SK-N-SH (cell line): ENCODE measurements around the gene UBE2N. TPM values are rescaled to one million over a fixed set of nuclear protein-coding genes. Genes with fewer than 3 reads are reported as not detected.

ENCODE experiments used
- CTCF ChIA-PET: fragments of 300-600, 350-600 bp; formaldehyde crosslinking; extraction: SDS; loops from one replicate; lab custom pipeline; 2021; lab: Yijun Ruan, JAX
- POLR2A ChIA-PET: fragments of 350-600 bp; sonication (Branson Sonifier 250); formaldehyde crosslinking; extraction: SDS; loops from one replicate; lab custom pipeline; 2020; ENCODE audit warnings: antibody characterized with exemption, inconsistent platforms; lab: Yijun Ruan, JAX
- DNase-seq: peaks from one replicate; pipeline ENCODE4 v3.0.0; 2012
- H2AFZ ChIP-seq: fragments of 200-600 bp; sonication (generic); 2 replicates; pipeline ENCODE4 v1.8.1; 2016; ENCODE audit warnings: antibody characterized with exemption, mild to moderate bottlenecking, low read depth
- H3F3A ChIP-seq: fragments of 200-600 bp; sonication (generic); replicated peaks from 2 replicates; pipeline ENCODE3; 2016; ENCODE audit warnings: antibody characterized with exemption, mild to moderate bottlenecking; ENCODE audit not compliant: insufficient read depth
- H3K27ac ChIP-seq, 2 experiments: fragments of 200-500 bp in 1 of 2; fragments of 200-600 bp in 1 of 2; sonication (Bioruptor generic) in 1 of 2; sonication (generic), shearing (Covaris generic) in 1 of 2; 2 replicates each; pipeline versions ENCODE4 v1.5.1 to v1.6.1; 2014 to 2016; ENCODE audit warnings: low read depth in 2 of 2, inconsistent platforms in 1 of 2, low read length in 1 of 2, mild to moderate bottlenecking in 1 of 2, mixed read lengths in 1 of 2
- H3K27me3 ChIP-seq: fragments of 200-600 bp; sonication (generic), shearing (Covaris generic); 2 replicates; pipeline ENCODE4 v1.6.1; 2016; ENCODE audit warnings: mixed run types; ENCODE audit not compliant: insufficient read depth
- H3K36me3 ChIP-seq, 2 experiments: fragments of 200-500 bp in 1 of 2; fragments of 200-600 bp in 1 of 2; sonication (Bioruptor generic) in 1 of 2; sonication (generic) in 1 of 2; replicated peaks in 1 of 2; 2 replicates each; pipeline versions ENCODE3 to v1.5.1; 2014 to 2016; ENCODE audit warnings: low read length in 1 of 2, mild to moderate bottlenecking in 1 of 2; ENCODE audit not compliant: insufficient read depth in 2 of 2, control insufficient read depth in 1 of 2
- H3K4me1 ChIP-seq, 2 experiments: fragments of 200-500 bp in 1 of 2; fragments of 200-600 bp in 1 of 2; sonication (Bioruptor generic) in 1 of 2; sonication (generic), shearing (Covaris generic) in 1 of 2; 2 replicates each; pipeline versions ENCODE4 v1.5.1 to v1.6.1; 2014 to 2016; ENCODE audit warnings: low read depth in 1 of 2, low read length in 1 of 2, mixed run types in 1 of 2; ENCODE audit not compliant: insufficient read depth in 2 of 2, control insufficient read depth in 1 of 2
- H3K4me2 ChIP-seq: fragments of 200-600 bp; sonication (generic), shearing (Covaris generic); 2 replicates; pipeline ENCODE4 v1.6.1; 2017; ENCODE audit warnings: mixed run types
- H3K4me3 ChIP-seq, 2 experiments: fragments of 200-500 bp in 1 of 2; fragments of 200-600 bp in 1 of 2; sonication (Bioruptor generic) in 1 of 2; sonication (generic), shearing (Covaris generic) in 1 of 2; 2 replicates each; pipeline versions ENCODE4 v1.5.1 to v1.8.1; 2014 to 2016; ENCODE audit warnings: low read depth in 2 of 2, inconsistent platforms in 1 of 2, low read length in 1 of 2, mild to moderate bottlenecking in 1 of 2, mixed read lengths in 1 of 2, moderate library complexity in 1 of 2
- H3K79me2 ChIP-seq: fragments of 200-600 bp; sonication (generic); 2 replicates; pipeline ENCODE4 v1.8.1; 2017; ENCODE audit warnings: mild to moderate bottlenecking; ENCODE audit not compliant: insufficient read depth
- H3K9ac ChIP-seq: fragments of 200-600 bp; sonication (generic); 2 replicates; pipeline ENCODE4 v1.6.1; 2017; ENCODE audit warnings: mixed run types
- H3K9me2 ChIP-seq: fragments of 200-600 bp; sonication (generic); 2 replicates; pipeline ENCODE4 v1.6.1; 2017; ENCODE audit warnings: mixed run types
- H3K9me3 ChIP-seq: fragments of 200-600 bp; sonication (generic); 2 replicates; pipeline ENCODE4 v1.6.1; 2017; ENCODE audit warnings: mixed run types, mild to moderate bottlenecking, moderate library complexity
- H4K20me1 ChIP-seq: fragments of 200-600 bp; sonication (generic); 2 replicates; pipeline ENCODE4 v1.6.1; 2017; ENCODE audit warnings: mild to moderate bottlenecking, mixed run types; ENCODE audit not compliant: insufficient read depth
- ELF1 ChIP-seq: IDR thresholded peaks from 2 replicates; pipeline ENCODE4 v1.4.0; 2012
- FOSL2 ChIP-seq: IDR thresholded peaks from 2 replicates; pipeline ENCODE4 v1.4.0; 2012; ENCODE audit warnings: low read depth, mild to moderate bottlenecking, moderate library complexity, borderline replicate concordance
- FOXM1 ChIP-seq: IDR thresholded peaks from 2 replicates; pipeline ENCODE4 v1.4.0; 2012; ENCODE audit warnings: low read depth, mild to moderate bottlenecking
- GATA2 ChIP-seq: sonication (generic); formaldehyde crosslinking; IDR thresholded peaks from 2 replicates; pipeline ENCODE4 v1.5.0; 2020; ENCODE audit warnings: mild to moderate bottlenecking, missing genetic modification reagents
- JUND ChIP-seq: IDR thresholded peaks from 2 replicates; pipeline ENCODE4 v1.4.0; 2012
- MAX ChIP-seq: IDR thresholded peaks from 2 replicates; pipeline ENCODE4 v1.4.0; 2012; ENCODE audit warnings: low read depth
- MXI1 ChIP-seq: IDR thresholded peaks from 2 replicates; pipeline ENCODE4 v1.6.1; 2012; ENCODE audit warnings: mild to moderate bottlenecking, low read depth, low read length, improper control_type of control experiment
- NFIC ChIP-seq: IDR thresholded peaks from 2 replicates; pipeline ENCODE4 v1.4.0; 2012; ENCODE audit warnings: borderline replicate concordance
- POLR2AphosphoS5 ChIP-seq: IDR thresholded peaks from 2 replicates; pipeline ENCODE4 v1.6.1; 2012; ENCODE audit warnings: low read depth, low read length
- RCOR1 ChIP-seq: fragments of 150-350 bp; IDR thresholded peaks from 2 replicates; pipeline ENCODE4 v1.6.1; 2017; ENCODE audit warnings: antibody characterized with exemption, low read length
- RFX5 ChIP-seq: IDR thresholded peaks from 2 replicates; pipeline ENCODE4 v1.6.1; 2012; ENCODE audit warnings: mild to moderate bottlenecking, improper control_type of control experiment, low read length
- SMC3 ChIP-seq: IDR thresholded peaks from 2 replicates; pipeline ENCODE4 v1.6.1; 2012; ENCODE audit warnings: low read depth, low read length, improper control_type of control experiment
- TEAD4 ChIP-seq: IDR thresholded peaks from 2 replicates; pipeline ENCODE4 v1.4.0; 2012; ENCODE audit warnings: mild to moderate bottlenecking, borderline replicate concordance; ENCODE audit not compliant: insufficient read depth
- USF2 ChIP-seq: fragments of 150-350 bp; IDR thresholded peaks from 2 replicates; pipeline ENCODE4 v1.6.1; 2017; ENCODE audit warnings: antibody characterized with exemption, low read length, low read depth, borderline replicate concordance
- ZBTB33 ChIP-seq: IDR thresholded peaks from 2 replicates; pipeline ENCODE4 v1.4.0; 2012; ENCODE audit warnings: low read depth, borderline replicate concordance
- WGBS: methylation state at CpG from one replicate; pipeline ENCODE4 v1.1.6; 2017; ENCODE audit warnings: low lambda C conversion rate; 5-methylcytosine and 5-hydroxymethylcytosine counted together
- polyA plus RNA-seq, 3 experiments: library from polyadenylated mRNA; depleted of rRNA; stranded (reverse); fragments of >200 nt; gene quantifications; 2 replicates each; pipeline ENCODE4 v1.2.3, GENCODE V29; 2012

The UBE2N gene
- polyA plus RNA-seq, 1 of the 3 experiments (the other 2 are of a cell fraction) = 102 TPM

DNA sequence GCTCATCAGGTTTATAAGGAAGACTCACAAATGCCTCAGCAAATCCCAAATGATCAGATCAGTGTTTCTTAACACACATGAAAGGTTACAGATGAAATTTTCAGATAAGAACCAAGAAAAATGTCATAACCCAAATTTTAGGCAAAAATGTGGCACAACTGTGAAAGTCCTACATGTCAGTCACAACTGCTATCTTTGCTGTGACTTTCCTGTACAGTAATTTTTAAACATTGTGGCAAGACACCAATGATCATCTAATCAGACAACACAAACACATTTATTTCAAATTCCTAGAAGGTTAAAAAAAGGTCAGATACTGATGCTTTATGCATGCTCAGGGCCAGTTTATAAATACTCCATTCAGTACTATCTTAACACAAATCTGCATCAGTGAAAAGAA, 32.9 kb downstream of the UBE2N start:
- H3K9me3 ChIP-seq = no peaks in the 10 kb centered on the region
- H3K9ac ChIP-seq = no peak overlapping the region
- POLR2A ChIA-PET = no interaction called here
- H3F3A ChIP-seq = peaks cover 67% of the 10 kb centered on the region
- H3K79me2 ChIP-seq = peaks cover 50% of the 10 kb centered on the region
- H3K4me1 ChIP-seq = peaks cover 2 to 24% of the 10 kb centered on the region in 2 experiments; a peak in 3 of 4 replicates
- no peaks in the 10 kb centered on the region for H3K9me2 ChIP-seq
- H3K27ac ChIP-seq = peak overlapping the region; percentile 51 to 58
- H4K20me1 ChIP-seq = peaks cover 35% of the 10 kb centered on the region
- peak; percentile 23; the same call in 1 of the 2 replicates for TF ChIP-seq POLR2AphosphoS5
- no peak for TF ChIP-seq TEAD4
- TF ChIP-seq, all 33 proteins: peak for 1
- no peak for DNase-seq
- CTCF ChIA-PET = interaction anchor here (1.1 to 4.2 kb wide), 4 partner anchors 11 to 693 kb away, joined by 4 to 31 read pairs (median 10); no protein-coding TSS in a partner anchor
- no peaks in the 10 kb centered on the region for H3K27me3 ChIP-seq
- peaks cover 51 to 52% of the 10 kb centered on the region in 2 experiments for H3K36me3 ChIP-seq
- peak overlapping the region; percentile 8; the same call in 1 of the 2 replicates for H3K4me2 ChIP-seq
- no peak overlapping the region for H3K4me3 ChIP-seq
- H2AFZ ChIP-seq = no peak overlapping the region

DNA sequence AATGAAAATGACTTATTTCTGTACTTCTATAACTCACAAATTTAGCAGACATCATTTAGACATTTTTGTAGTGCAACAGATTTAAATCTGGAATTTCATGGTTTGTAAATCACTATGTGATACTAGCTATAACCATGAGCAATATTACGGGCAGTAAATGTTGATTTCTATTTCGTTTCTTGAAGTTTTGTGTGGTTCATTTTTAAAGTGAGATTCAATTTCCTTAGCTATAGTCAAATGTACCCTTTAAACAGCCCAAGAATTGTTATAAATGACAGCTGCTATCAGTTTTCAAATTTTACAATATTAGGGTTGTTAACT, 33.8 kb downstream of the UBE2N start:
- H3K36me3 ChIP-seq = peaks cover 55 to 60% of the 10 kb centered on the region in 2 experiments
- H3K9me3 ChIP-seq = no peaks in the 10 kb centered on the region
- H3K79me2 ChIP-seq = peaks cover 44% of the 10 kb centered on the region
- H3K9me2 ChIP-seq = no peaks in the 10 kb centered on the region
- H3K27ac ChIP-seq = peak overlapping the region; percentile 15 to 51; a peak in 3 of 4 replicates
- H3K4me1 ChIP-seq = peaks cover 2 to 24% of the 10 kb centered on the region in 2 experiments; a peak in 3 of 4 replicates
- H2AFZ ChIP-seq = no peak overlapping the region
- peaks cover 29% of the 10 kb centered on the region for H4K20me1 ChIP-seq
- no peak overlapping the region for H3K4me2 ChIP-seq
- no peaks in the 10 kb centered on the region for H3K27me3 ChIP-seq
- H3K4me3 ChIP-seq = no peak overlapping the region
- TF ChIP-seq GATA2 (CRISPR knock-in tag) (no peak), FOSL2 (no peak), NFIC (no peak), TEAD4 (no peak), FOXM1 (no peak), MXI1 (no peak), RFX5 (no peak), ELF1 (no peak), SMC3 (no peak)
- ChIA-PET POLR2A (no interaction called here), CTCF (interaction anchor here (1.1 to 4.2 kb wide), 4 partner anchors 11 to 694 kb away, joined by 4 to 31 read pairs (median 10); no protein-coding TSS in a partner anchor)
- 88% methylated on average over 2 of the region's 2 CpGs for WGBS
- H3F3A ChIP-seq = peaks cover 76% of the 10 kb centered on the region
- no peak for DNase-seq
- H3K9ac ChIP-seq = no peak overlapping the region

DNA sequence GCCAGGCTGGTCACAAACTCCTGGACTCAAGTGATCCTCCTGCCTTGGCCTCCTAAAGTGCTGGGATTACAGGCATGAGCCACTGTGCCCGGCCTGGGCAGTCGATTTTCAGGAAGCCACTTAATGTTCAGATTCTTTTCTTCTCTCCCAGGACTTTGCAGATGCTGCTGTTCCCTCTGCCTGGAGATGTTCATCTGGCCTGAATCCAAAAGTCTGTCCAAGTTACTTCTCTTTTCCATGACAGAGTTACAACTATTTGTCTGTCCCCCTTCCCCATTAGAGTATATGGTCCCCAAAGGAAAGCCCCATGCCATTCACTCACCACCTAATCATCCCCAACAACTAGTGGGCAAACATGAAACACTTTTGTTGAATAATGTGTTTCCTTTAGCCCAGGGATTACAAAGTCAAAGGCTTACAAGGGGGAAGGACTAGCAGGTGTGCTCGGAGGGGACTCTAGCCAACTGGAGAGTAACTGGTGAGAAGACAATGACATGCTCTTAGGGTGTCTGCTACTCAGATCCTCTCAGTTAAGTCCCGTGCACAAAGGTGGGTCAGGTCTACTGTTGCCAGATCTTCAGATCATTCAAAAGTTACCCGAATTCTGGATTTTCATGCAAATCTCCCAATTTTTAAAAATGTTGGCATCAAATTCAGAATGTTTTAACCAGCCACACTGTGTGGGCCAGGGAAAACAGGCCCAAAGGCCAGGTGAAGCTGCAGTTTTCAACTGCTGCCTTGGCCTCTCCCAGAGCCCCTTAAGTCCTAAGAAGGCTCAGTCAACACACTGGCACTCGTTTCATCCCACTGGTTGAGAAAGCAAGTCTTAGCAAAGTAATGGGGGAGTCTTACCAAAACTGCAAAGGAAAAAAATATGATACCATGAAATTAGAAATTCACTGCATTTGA, 34.4 kb downstream of the UBE2N start:
- H3K9ac ChIP-seq = no peak overlapping the region
- POLR2A ChIA-PET = no interaction called here
- 94% methylated on average over 6 of the region's 6 CpGs for WGBS
- H3K79me2 ChIP-seq = peaks cover 42% of the 10 kb centered on the region
- no peak overlapping the region for H2AFZ ChIP-seq
- H3K36me3 ChIP-seq = peaks cover 61 to 66% of the 10 kb centered on the region in 2 experiments
- H3K4me3 ChIP-seq = no peak overlapping the region
- H3K4me1 ChIP-seq = peaks cover 2 to 24% of the 10 kb centered on the region in 2 experiments; a peak in 3 of 4 replicates
- peaks cover 78% of the 10 kb centered on the region for H3F3A ChIP-seq
- CTCF ChIA-PET = interaction anchor here (1.1 to 4.2 kb wide), 5 partner anchors 10 to 694 kb away, joined by 4 to 31 read pairs (median 12); no protein-coding TSS in a partner anchor
- peak overlapping the region; percentile 15 to 60; a peak in 3 of 4 replicates for H3K27ac ChIP-seq
- H4K20me1 ChIP-seq = peaks cover 28% of the 10 kb centered on the region
- no peaks in the 10 kb centered on the region for H3K27me3 ChIP-seq
- no peak for DNase-seq
- no peak overlapping the region for H3K4me2 ChIP-seq
- no peaks in the 10 kb centered on the region for H3K9me3 ChIP-seq
- H3K9me2 ChIP-seq = no peaks in the 10 kb centered on the region
- no peak for TF ChIP-seq ZBTB33
- no peak for TF ChIP-seq JUND
- no peak for TF ChIP-seq RCOR1
- no peak for TF ChIP-seq FOXM1
- TF ChIP-seq RFX5 = no peak
- no peak for TF ChIP-seq USF2
- TF ChIP-seq MXI1 = no peak
- TF ChIP-seq MAX = no peak
- TF ChIP-seq ELF1 = no peak
